Endothelial cell of umbilical vein (primary cell): ENCODE measurements around the gene DGLUCY. TPM values are rescaled to one million over a fixed set of nuclear protein-coding genes. Genes with fewer than 3 reads are reported as not detected.

Experiments
- BruUV-seq: library from RNA; stranded (reverse); fragments of 400-500 nt; replicated peaks from 2 replicates; lab custom pipeline; 2021; lab: Mats Ljungman, UMichigan
- CTCF ChIA-PET: fragments of 300-600, 350-600 bp; sonication (Branson Sonifier 250); formaldehyde crosslinking; loops from one replicate; lab custom pipeline; 2021; ENCODE audit warnings: antibody characterized with exemption, inconsistent platforms; lab: Charles Lee
- POLR2A ChIA-PET: fragments of 300-600, 350-600 bp; sonication (Branson Sonifier 250); formaldehyde crosslinking; loops from one replicate; lab custom pipeline; 2021; ENCODE audit warnings: antibody characterized with exemption, inconsistent platforms; lab: Charles Lee
- DNase-seq: peaks from one replicate; pipeline ENCODE4 v3.0.0-alpha.2; 2011; ENCODE audit warnings: low read depth, low spot score
- FAIRE-seq: peaks from 2 replicates; lab custom pipeline; 2011; peaks lifted over from hg19 to GRCh38; lab: Jason Lieb, UNC
- H2AFZ ChIP-seq: 2 replicates; pipeline ENCODE4 v1.6.0; 2012; ENCODE audit warnings: low read depth, low read length, control low read depth, inconsistent platforms
- H3K27ac ChIP-seq: 2 replicates; pipeline ENCODE4 v1.5.1; 2011; ENCODE audit warnings: low read depth, mild to moderate bottlenecking, control low read depth, low read length, moderate library complexity; ENCODE audit not compliant: insufficient read depth
- H3K27me3 ChIP-seq, 2 experiments: 2 replicates each; pipeline versions ENCODE4 v1.6.0 to v1.6.1; 2011; ENCODE audit warnings: low read length in 2 of 2, mixed read lengths in 1 of 2; ENCODE audit not compliant: control insufficient read depth in 2 of 2, insufficient read depth in 2 of 2
- H3K36me3 ChIP-seq, 2 experiments: 2 replicates in 1 of 2; 3 replicates in 1 of 2; pipeline ENCODE4 v1.5.1; 2011; ENCODE audit warnings: low read length in 2 of 2, mild to moderate bottlenecking in 1 of 2, moderate library complexity in 1 of 2; ENCODE audit not compliant: control insufficient read depth in 2 of 2, insufficient read depth in 2 of 2; ENCODE audit errors: extremely low read depth in 1 of 2
- H3K4me1 ChIP-seq: 3 replicates; pipeline ENCODE4 v1.5.1; 2011; ENCODE audit warnings: mild to moderate bottlenecking, low read length; ENCODE audit not compliant: control insufficient read depth, insufficient read depth; ENCODE audit errors: extremely low read depth
- H3K4me2 ChIP-seq: 2 replicates; pipeline ENCODE4 v1.6.1; 2011; ENCODE audit warnings: low read length, control low read depth, mixed read lengths; ENCODE audit not compliant: insufficient read depth
- H3K4me3 ChIP-seq, 3 experiments: fragments of 200-600 bp in 1 of 3; sonication (generic), shearing (Covaris generic) in 1 of 3; replicated peaks in 1 of 3; 2 replicates each; pipeline ENCODE4 v1.5.1; 2011 to 2016; ENCODE audit warnings: control low read depth in 3 of 3, low read length in 3 of 3, mild to moderate bottlenecking in 2 of 3, inconsistent platforms in 1 of 3, low read depth in 1 of 3, moderate library complexity in 1 of 3; ENCODE audit not compliant: insufficient read depth in 1 of 3
- H3K79me2 ChIP-seq: 2 replicates; pipeline ENCODE4 v1.6.0; 2012; ENCODE audit warnings: low read length, inconsistent platforms; ENCODE audit not compliant: control insufficient read depth, insufficient read depth
- H3K9ac ChIP-seq: replicated peaks from 2 replicates; pipeline ENCODE3; 2011; ENCODE audit warnings: low read length, control low read depth; ENCODE audit not compliant: insufficient read depth; ENCODE audit errors: extremely low read depth
- H3K9me1 ChIP-seq: replicated peaks from 3 replicates; pipeline ENCODE4 v1.6.0; 2011; ENCODE audit warnings: mild to moderate bottlenecking, low read length; ENCODE audit not compliant: control insufficient read depth, insufficient read depth; ENCODE audit errors: extremely low read depth
- H3K9me3 ChIP-seq: replicated peaks from 2 replicates; pipeline ENCODE4 v1.5.1; 2012; ENCODE audit warnings: low read length, inconsistent platforms; ENCODE audit not compliant: control insufficient read depth, insufficient read depth
- H4K20me1 ChIP-seq: replicated peaks from 2 replicates; pipeline ENCODE3; 2011; ENCODE audit warnings: mild to moderate bottlenecking, low read length; ENCODE audit not compliant: control insufficient read depth, insufficient read depth; ENCODE audit errors: extremely low read depth
- EZH2 ChIP-seq: IDR thresholded peaks from 2 replicates; pipeline ENCODE4 v1.6.1; 2012; ENCODE audit warnings: borderline replicate concordance, low read depth, mild to moderate bottlenecking, moderate library complexity, low read length, inconsistent platforms; ENCODE audit not compliant: severe bottlenecking
- FOS ChIP-seq: IDR thresholded peaks from 2 replicates; pipeline ENCODE4 v1.6.1; 2011; ENCODE audit warnings: mild to moderate bottlenecking, low read length, moderate library complexity, borderline replicate concordance; ENCODE audit not compliant: insufficient read depth
- GATA2 ChIP-seq: IDR thresholded peaks from 2 replicates; pipeline ENCODE4 v1.7.0; 2011; ENCODE audit warnings: low read depth, mild to moderate bottlenecking, moderate library complexity, mixed read lengths, low read length; ENCODE audit not compliant: insufficient read length, insufficient read depth
- JUN ChIP-seq: IDR thresholded peaks from 2 replicates; pipeline ENCODE4 v1.6.1; 2011; ENCODE audit warnings: borderline replicate concordance, low read depth; ENCODE audit not compliant: insufficient read length, insufficient read depth
- MAX ChIP-seq: IDR thresholded peaks from 2 replicates; pipeline ENCODE4 v1.6.1; 2011; ENCODE audit not compliant: insufficient read depth, insufficient read length
- MYC ChIP-seq: IDR thresholded peaks from one replicate; pipeline ENCODE4 v1.6.1; 2011; ENCODE audit warnings: mild to moderate bottlenecking, low read depth, low read length
- POLR2A ChIP-seq: IDR thresholded peaks from 2 replicates; pipeline ENCODE4 v1.6.1; 2012; ENCODE audit warnings: low read depth, mild to moderate bottlenecking, control low read depth, low read length
- POLR2AphosphoS5 ChIP-seq: IDR thresholded peaks from 2 replicates; pipeline ENCODE4 v1.6.1; 2012; ENCODE audit warnings: low read depth, mild to moderate bottlenecking, control low read depth, low read length, moderate library complexity; ENCODE audit not compliant: insufficient read depth
- dilution Hi-C: fragments of 300-500 bp; cut with MboI; formaldehyde crosslinking; loops from one replicate; pipeline ENCODE4 v1.15.0; 2019; ENCODE audit warnings: low sequenced_read_pairs; ENCODE audit not compliant: extremely low pct_ligation_motif_present
- intact Hi-C: fragments of 100-400 bp; cut with micrococcal nuclease; formaldehyde crosslinking; loops from one replicate; pipeline ENCODE4 v1.10.0; 2022
- polyA plus RNA-seq, 4 experiments: library from polyadenylated mRNA; depleted of rRNA in 3 of 4; stranded (reverse) in 3 of 4; unstranded in 1 of 4; fragments of >200 nt; gene quantifications; 2 replicates each; pipeline versions ENCODE4 v1.2.1 to v1.2.3, GENCODE V29; 2011 to 2012; ENCODE audit warnings: missing spikeins in 1 of 4
- total RNA-seq: library from RNA; stranded (reverse); gene quantifications from 2 replicates; pipeline ENCODE4 v1.2.3, GENCODE V29; 2021
- TF ChIP-seq, protein P1 (sequence below), 2 donors: IDR thresholded peaks; 1 replicate in 1 of 2; 2 replicates in 1 of 2; pipeline ENCODE4 v1.5.1; 2011; ENCODE audit warnings: low read length in 2 of 2, mild to moderate bottlenecking in 2 of 2, moderate library complexity in 2 of 2, control low read depth in 1 of 2, inconsistent platforms in 1 of 2, low read depth in 1 of 2; ENCODE audit not compliant: insufficient read depth in 1 of 2; ENCODE audit errors: extremely low read depth in 1 of 2

Gene DGLUCY
- total and polyA plus RNA-seq, 2 donors (not counting 3 experiments of a cell fraction or from before 2014, with no cell fraction given): 40.9 to 65.6 TPM

GRCh38 chr14:91144425-91145145 lies 30.7 kb downstream of the DGLUCY start:
- TSS peak; percentile 64 for BruUV-seq
- H3K4me3 ChIP-seq: peak overlapping the region in 1 of 3 experiments; percentile 13
- H2AFZ ChIP-seq: peak overlapping the region; percentile 36
- ChIA-PET CTCF (interaction anchor here (0.8 to 4.8 kb wide), 5 partner anchors 10 to 241 kb away, joined by 3 to 34 read pairs (median 4); partner anchors contain the start of gene RPS6KA5), POLR2A (no interaction called here)
- peak overlapping the region; percentile 99 for H3K27ac ChIP-seq
- H3K27me3 ChIP-seq: no peaks in the 10 kb centered on the region
- H3K36me3 ChIP-seq: no peaks in the 10 kb centered on the region
- TF ChIP-seq EZH2: no peak
- no peak for TF ChIP-seq GATA2
- TF ChIP-seq MYC: no peak
- peak; percentile 50 for TF ChIP-seq JUN
- TF ChIP-seq POLR2A: peak; percentile 63
- TF ChIP-seq, protein P1, sequence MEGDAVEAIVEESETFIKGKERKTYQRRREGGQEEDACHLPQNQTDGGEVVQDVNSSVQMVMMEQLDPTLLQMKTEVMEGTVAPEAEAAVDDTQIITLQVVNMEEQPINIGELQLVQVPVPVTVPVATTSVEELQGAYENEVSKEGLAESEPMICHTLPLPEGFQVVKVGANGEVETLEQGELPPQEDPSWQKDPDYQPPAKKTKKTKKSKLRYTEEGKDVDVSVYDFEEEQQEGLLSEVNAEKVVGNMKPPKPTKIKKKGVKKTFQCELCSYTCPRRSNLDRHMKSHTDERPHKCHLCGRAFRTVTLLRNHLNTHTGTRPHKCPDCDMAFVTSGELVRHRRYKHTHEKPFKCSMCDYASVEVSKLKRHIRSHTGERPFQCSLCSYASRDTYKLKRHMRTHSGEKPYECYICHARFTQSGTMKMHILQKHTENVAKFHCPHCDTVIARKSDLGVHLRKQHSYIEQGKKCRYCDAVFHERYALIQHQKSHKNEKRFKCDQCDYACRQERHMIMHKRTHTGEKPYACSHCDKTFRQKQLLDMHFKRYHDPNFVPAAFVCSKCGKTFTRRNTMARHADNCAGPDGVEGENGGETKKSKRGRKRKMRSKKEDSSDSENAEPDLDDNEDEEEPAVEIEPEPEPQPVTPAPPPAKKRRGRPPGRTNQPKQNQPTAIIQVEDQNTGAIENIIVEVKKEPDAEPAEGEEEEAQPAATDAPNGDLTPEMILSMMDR (IDR thresholded peaks at IDR 0.05; ENCODE audit: extremely low read depth in 1 of 2, insufficient read depth in 1 of 2, low read depth in 1 of 2, low read length in 2 of 2): no peak
- peak; percentile 63 for TF ChIP-seq POLR2AphosphoS5
- peak; percentile 35 for TF ChIP-seq MAX
- peak; percentile 46 for TF ChIP-seq FOS
- H3K4me1 ChIP-seq: peaks cover 45% of the 10 kb centered on the region
- no peaks in the 10 kb centered on the region for H4K20me1 ChIP-seq
- DNase-seq (peak; percentile 91), FAIRE-seq (peak; percentile 83)
- no peaks in the 10 kb centered on the region for H3K9me1 ChIP-seq
- intact Hi-C loops: loop anchor here (2.0 kb wide), 1 partner anchor 84 kb away; the partner anchor contains the start of gene RPS6KA5
- H3K9ac ChIP-seq: peak overlapping the region; percentile 95
- no peaks in the 10 kb centered on the region for H3K9me3 ChIP-seq
- H3K79me2 ChIP-seq: no peaks in the 10 kb centered on the region
- dilution Hi-C loops: no loop called here
- H3K4me2 ChIP-seq: peak overlapping the region; percentile 61
